ENCODE measurements around the gene TDRD9. TPM values are rescaled to one million over a fixed set of nuclear protein-coding genes. Genes with fewer than 3 reads are reported as not detected.
"Not testable (repeated sequence)": the region's sequence is repeated elsewhere in the genome, so short reads cannot be mapped to it uniquely, and the experiment has no call there.

TDRD9 gene
- total RNA-seq, 1 experiment from 2014 or later, result not detected

DNA sequence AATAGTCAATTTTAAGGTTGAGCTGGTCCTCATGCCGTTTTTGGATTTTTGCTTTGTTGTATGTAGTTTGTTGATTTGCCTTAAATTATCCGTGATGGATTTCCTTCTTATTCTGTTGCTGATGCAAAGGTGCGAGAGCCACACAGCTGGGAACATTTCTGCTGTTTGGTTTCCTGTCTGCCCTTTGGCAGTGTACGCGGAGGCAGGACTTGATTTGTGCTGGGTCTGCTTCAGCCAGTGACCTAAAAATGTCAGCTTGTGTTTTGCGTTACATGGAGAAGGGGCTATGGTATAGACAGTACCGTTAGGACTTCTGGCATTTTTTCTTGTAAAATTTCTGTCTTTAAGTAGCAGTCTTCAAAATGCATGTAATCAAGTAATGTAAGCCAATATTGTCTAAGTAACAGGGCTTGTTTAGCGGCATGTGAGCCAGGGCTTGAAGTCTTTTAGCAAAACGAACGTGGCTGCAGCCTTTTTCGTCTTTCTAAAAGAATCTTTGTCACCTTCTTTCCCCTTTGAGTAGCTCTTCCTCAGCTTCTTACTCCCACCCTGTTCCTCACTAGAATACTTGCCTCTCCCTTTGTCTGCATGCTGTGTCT, 32.3 kb downstream of the TDRD9 start:
- in situ Hi-C loops (cut with HindIII; ENCODE audit: low sequenced_read_pairs), result no loop called here
- no peak for DNase-seq (ENCODE audit: low spot score)

DNA sequence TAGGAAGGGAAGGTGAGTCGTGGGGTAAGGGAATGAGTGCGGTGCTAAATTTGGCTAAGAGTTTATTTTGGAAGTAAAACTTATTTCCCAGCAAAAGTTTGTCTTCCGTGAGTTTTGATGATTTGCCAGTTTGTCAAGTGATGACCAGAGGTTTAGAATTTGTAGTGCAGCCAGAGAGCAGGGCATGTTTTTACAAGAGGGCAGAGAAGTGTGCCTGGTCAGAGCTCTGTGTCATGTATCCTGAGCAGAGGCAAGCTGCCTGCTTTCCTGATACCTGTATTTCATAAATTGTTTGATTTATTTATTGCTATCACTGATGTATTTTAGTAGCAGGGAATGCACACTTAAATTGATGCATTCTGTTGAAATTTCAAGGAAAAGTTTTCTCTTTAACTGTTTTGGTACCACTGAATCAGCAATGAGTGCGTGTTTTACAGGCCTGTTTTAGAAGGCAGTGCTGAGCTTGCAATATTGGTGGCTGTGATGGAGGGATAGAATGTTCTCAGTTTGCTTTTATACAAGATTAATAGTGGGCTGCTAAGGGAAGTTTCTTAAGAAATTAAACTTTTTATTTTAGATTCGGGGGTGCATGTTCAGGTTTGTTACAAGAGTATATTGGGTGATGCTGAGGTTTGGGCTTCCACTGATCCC, 33.8 kb downstream of the TDRD9 start:
- in situ Hi-C loops (cut with HindIII; ENCODE audit: low sequenced_read_pairs), result no loop called here
- no peak for DNase-seq (ENCODE audit: low spot score)

DNA sequence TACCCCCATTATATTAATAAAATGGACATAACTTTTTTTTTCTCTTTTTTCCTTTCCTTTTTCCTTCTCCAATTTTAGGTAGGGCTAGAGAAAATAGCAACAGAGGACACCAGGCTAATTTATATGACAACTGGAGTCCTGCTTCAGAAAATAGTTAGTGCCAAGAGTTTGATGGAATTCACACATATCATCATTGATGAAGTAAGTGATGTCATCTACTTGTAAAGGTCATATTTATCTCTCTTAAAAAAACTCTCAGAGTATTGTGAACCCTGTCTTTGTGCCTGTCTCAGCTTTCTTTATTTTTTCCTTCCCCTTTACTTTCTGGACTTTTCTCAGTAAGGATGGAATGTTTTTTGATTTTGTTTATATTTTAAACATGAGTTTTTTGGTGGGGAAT, 38.4 kb downstream of the TDRD9 start:
- in situ Hi-C loops (cut with HindIII; ENCODE audit: low sequenced_read_pairs), result no loop called here
- no peak for DNase-seq (ENCODE audit: low spot score)

DNA sequence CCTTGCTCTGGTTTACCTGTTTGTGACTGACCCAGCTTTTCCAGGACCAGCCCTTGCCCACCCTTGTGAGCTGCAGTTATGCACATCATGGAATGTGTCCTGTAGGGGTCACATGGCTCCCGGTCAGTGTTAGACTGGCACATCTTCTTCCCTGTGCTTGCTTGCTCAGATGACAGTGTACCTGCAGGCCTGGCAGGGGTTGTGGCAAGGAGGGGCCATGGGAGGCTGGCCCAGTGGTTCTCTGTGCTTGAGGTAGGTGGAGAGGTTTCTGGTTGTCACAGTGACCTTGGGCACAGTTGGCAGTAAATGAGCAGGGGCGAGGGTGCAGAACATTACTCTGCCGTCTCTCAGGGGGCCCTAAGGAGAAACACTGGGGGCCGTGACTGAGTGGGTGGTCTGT, 41.7 kb downstream of the TDRD9 start:
- in situ Hi-C loops (cut with HindIII; ENCODE audit: low sequenced_read_pairs), result no loop called here

GRCh38 chr14:103973354-103973753, 45.1 kb downstream of the TDRD9 start:
- in situ Hi-C loops (cut with HindIII; ENCODE audit: low sequenced_read_pairs), result no loop called here
- DNase-seq (ENCODE audit: low spot score), result no peak

More for the DNA sequence above, 41.7 kb downstream of the TDRD9 start:
- DNase-seq (ENCODE audit: low spot score), result no peak

DNA sequence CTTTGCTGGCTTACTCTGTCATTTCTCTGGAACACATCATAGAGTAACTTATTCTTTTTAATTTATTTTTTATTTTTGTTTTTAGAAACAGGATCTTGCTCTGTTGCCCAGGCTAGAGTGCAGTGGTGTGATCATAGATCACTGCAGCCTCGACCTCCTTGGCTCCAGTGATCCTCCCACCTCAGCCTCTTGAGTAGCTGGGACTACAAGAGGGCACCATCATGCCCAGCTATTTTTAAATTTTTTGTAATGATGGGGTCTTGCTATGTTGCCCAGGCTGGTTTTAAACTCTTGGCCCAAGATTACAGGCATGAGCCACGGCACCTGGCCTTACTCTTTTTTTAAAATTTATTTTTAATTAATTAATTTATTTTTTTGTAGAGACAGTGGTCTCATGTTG, 46.3 kb downstream of the TDRD9 start:
- in situ Hi-C loops (cut with HindIII; ENCODE audit: low sequenced_read_pairs), result no loop called here
- DNase-seq (ENCODE audit: low spot score), result no peak

GRCh38 chr14:103980623-103981238, 52.5 kb downstream of the TDRD9 start:
- in situ Hi-C loops (cut with HindIII; ENCODE audit: low sequenced_read_pairs), result not testable (repeated sequence)

GRCh38 chr14:103984196-103984595, 55.9 kb downstream of the TDRD9 start:
- DNase-seq (ENCODE audit: low spot score), result no peak
- in situ Hi-C loops (cut with HindIII; ENCODE audit: low sequenced_read_pairs), result no loop called here

More at GRCh38 chr14:103980623-103981238, 52.5 kb downstream of the TDRD9 start:
- DNase-seq (ENCODE audit: low spot score), result peak; percentile 55

- in situ Hi-C loops (cut with HindIII; ENCODE audit: low sequenced_read_pairs), result no loop called here
- no peak for DNase-seq (ENCODE audit: low spot score)
Observed at GRCh38 chr14:103989034-103989433, 60.8 kb downstream of the TDRD9 start.

DNA sequence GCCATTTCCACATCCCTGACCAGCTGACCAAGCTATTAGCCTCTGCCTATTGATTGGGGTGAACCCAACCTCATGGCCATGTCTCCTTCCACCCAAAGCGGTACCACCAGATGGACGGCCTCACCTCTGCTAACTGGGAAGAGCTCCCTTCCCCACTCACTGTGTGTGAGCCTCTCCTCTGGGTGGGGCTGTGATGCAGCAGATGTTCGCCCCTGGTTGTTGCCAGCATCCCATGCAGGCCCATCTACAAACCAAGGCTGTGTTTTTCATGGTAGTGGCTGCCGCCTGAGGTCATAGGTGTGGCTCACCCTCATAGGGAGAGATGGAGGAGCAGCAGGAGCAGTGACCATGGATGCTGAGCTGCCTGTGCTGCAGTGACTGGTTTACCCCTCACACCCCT, 61.7 kb downstream of the TDRD9 start:
- DNase-seq (ENCODE audit: low spot score), result no peak
- in situ Hi-C loops (cut with HindIII; ENCODE audit: low sequenced_read_pairs), result no loop called here

GRCh38 chr14:103994535-103995184, 66.4 kb downstream of the TDRD9 start:
- in situ Hi-C loops (cut with HindIII; ENCODE audit: low sequenced_read_pairs), result no loop called here

GRCh38 chr14:103995876-103996275, 67.6 kb downstream of the TDRD9 start:
- in situ Hi-C loops (cut with HindIII; ENCODE audit: low sequenced_read_pairs), result no loop called here

More at GRCh38 chr14:103994535-103995184, 66.4 kb downstream of the TDRD9 start:
- DNase-seq (ENCODE audit: low spot score), result no peak

GRCh38 chr14:103997391-103997790, 69.1 kb downstream of the TDRD9 start:
- in situ Hi-C loops (cut with HindIII; ENCODE audit: low sequenced_read_pairs), result no loop called here
- DNase-seq (ENCODE audit: low spot score), result no peak

More at GRCh38 chr14:103995876-103996275, 67.6 kb downstream of the TDRD9 start:
- DNase-seq (ENCODE audit: low spot score), result no peak

- in situ Hi-C loops (cut with HindIII; ENCODE audit: low sequenced_read_pairs), result no loop called here
- no peak for DNase-seq (ENCODE audit: low spot score)
Observed at GRCh38 chr14:103998027-103998426, 69.8 kb downstream of the TDRD9 start.

DNA sequence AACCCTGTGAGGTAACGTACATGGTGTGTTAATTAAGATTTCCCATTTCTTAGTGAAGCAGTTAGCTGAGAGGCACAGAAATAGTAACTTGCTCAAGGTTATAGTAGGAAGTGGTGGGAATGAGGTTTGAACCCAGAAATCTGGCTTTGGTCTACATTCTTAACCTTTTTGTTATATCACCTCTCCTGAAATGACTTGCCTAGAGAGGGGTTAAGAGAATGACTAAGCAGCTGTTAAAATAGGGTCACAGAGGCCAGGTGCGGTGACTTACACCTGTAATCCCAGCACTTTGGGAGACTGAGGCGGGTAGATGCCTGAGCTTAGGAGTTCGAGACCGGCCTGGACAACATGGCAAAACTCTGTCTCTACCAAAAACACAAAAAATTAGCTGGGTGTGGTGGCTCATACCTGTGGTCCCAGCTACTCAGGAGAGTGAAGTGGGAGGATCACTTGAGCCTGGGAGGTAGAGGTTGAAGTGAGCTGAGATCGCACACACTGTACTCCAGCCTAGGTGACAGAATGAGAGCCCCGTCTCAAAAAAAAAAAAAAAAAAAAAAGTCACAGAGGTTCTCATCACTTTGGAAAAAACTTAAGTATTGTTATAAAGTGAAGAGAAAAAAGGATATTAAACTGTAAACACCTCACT, 71.7 kb downstream of the TDRD9 start:
- DNase-seq (ENCODE audit: low spot score), result no peak
- in situ Hi-C loops (cut with HindIII; ENCODE audit: low sequenced_read_pairs), result no loop called here

- DNase-seq (ENCODE audit: low spot score), result no peak
- in situ Hi-C loops (cut with HindIII; ENCODE audit: low sequenced_read_pairs), result no loop called here
Observed at GRCh38 chr14:104001003-104001402, 72.7 kb downstream of the TDRD9 start.

GRCh38 chr14:104003616-104004015, 75.4 kb downstream of the TDRD9 start:
- in situ Hi-C loops (cut with HindIII; ENCODE audit: low sequenced_read_pairs), result no loop called here
- DNase-seq (ENCODE audit: low spot score), result no peak

DNA sequence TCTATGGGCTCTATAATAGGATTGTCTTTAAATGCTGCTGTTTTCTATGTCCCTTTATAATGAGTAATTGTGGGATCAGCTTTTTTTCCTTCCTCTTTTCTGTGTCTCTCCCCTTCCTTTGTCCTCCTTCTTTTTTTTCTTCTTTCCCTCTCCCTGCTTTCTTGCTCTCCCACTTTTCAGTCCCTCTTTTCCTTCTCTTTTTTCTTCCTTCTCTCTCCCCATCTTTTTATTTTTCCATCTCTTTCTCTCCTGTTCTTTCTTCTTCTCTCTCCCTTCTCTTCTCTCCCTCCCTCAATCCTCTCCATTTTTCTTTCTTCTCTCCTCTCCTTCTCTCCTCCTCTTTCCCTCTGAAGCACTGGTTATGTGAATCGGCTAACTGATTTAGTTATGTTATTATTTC, 76.6 kb downstream of the TDRD9 start:
- no peak for DNase-seq (ENCODE audit: low spot score)
- in situ Hi-C loops (cut with HindIII; ENCODE audit: low sequenced_read_pairs), result no loop called here

DNA sequence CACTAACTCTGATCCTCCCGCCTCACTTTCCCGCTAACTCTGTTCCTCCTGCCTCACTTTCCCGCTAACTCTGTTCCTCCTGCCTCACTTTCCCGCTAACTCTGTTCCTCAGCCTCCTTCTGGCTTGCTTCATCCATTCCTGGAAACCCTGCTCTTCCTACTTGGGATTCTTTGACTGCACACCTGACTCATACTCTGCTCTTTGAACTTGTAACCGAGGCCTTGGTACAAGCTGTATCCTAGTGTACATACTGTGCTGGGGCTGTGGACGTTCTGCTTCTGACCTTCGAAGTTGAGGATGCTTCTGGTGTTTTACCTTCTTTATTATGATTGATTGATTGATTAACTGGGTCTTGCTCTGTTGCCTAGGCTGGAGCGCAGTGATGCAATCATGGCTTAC, 77.2 kb downstream of the TDRD9 start:
- no peak for DNase-seq (ENCODE audit: low spot score)
- in situ Hi-C loops (cut with HindIII; ENCODE audit: low sequenced_read_pairs), result no loop called here

DNA sequence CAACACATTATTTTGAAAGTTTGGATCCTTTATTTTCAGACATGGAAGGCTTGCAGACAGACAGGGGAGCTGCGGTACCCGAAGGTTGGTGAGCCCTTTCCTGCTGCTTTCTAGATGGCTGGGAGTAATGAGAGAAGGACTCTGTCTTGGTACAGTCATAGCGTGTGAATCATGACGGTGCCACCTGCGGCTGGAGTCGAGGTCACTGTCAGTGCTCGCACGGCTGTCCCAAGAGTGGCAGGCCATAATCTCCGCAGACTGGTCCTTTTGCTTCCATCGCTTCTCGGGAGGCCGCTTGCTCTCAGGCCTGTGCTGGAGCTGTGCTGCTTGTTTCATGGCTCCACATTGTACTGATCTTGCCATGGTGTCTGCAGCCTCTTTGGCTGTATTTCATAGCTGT, 78.9 kb downstream of the TDRD9 start:
- DNase-seq (ENCODE audit: low spot score), result no peak
- in situ Hi-C loops (cut with HindIII; ENCODE audit: low sequenced_read_pairs), result no loop called here
